CD4-positive, alpha-beta T cell (primary cell): Measurements from ENCODE around the gene ATP1A4. TPM values are rescaled to one million over a fixed set of nuclear protein-coding genes. Genes with fewer than 3 reads are reported as not detected.

Source experiments
- ATAC-seq: fragments of 200-7000 bp; cut with Tn5 transposase; one replicate; pipeline ENCODE4 v1.10.0; 2022; ENCODE audit warnings: mild to moderate bottlenecking; ENCODE audit not compliant: poor library complexity
- CTCF ChIA-PET: fragments of 350-600 bp; sonication (Branson Sonifier 250); formaldehyde crosslinking; loops from one replicate; lab custom pipeline; 2021; ENCODE audit warnings: antibody characterized with exemption, inconsistent platforms; lab: Charles Lee
- POLR2A ChIA-PET: fragments of 350-600 bp; sonication (Branson Sonifier 250); formaldehyde crosslinking; loops from one replicate; lab custom pipeline; 2021; ENCODE audit warnings: antibody characterized with exemption, inconsistent platforms; lab: Charles Lee
- DNase-seq, 14 experiments: peaks; one replicate each; pipeline ENCODE4 v3.0.0-alpha.2; 2013 to 2020; ENCODE audit warnings: mixed read lengths in 2 of 14
- H3K27ac ChIP-seq, 2 donors: one replicate each; pipeline versions ENCODE4 v1.5.1 to v1.7.0; 2013; ENCODE audit warnings: low read length in 2 of 2, low read depth in 1 of 2, mild to moderate bottlenecking in 1 of 2
- H3K27me3 ChIP-seq, 2 experiments: 1 replicate in 1 of 2; 2 replicates in 1 of 2; pipeline versions ENCODE4 v1.6.1 to v1.7.0; 2013; ENCODE audit warnings: low read length in 2 of 2, control low read depth in 1 of 2, mild to moderate bottlenecking in 1 of 2, moderate library complexity in 1 of 2; ENCODE audit not compliant: insufficient read depth in 2 of 2, control insufficient read depth in 1 of 2
- H3K36me3 ChIP-seq: one replicate; pipeline ENCODE4 v1.6.1; 2013; ENCODE audit warnings: low read length, control low read depth; ENCODE audit not compliant: insufficient read depth
- H3K4me1 ChIP-seq: one replicate; pipeline ENCODE4 v1.6.1; 2013; ENCODE audit warnings: low read length, control low read depth; ENCODE audit not compliant: insufficient read depth
- H3K4me3 ChIP-seq: one replicate; pipeline ENCODE4 v1.5.1; 2013; ENCODE audit warnings: mild to moderate bottlenecking, low read length, moderate library complexity
- H3K9me3 ChIP-seq, 2 experiments: 1 replicate in 1 of 2; 2 replicates in 1 of 2; pipeline versions ENCODE4 v1.6.1 to v1.7.0; 2013; ENCODE audit warnings: low read length in 2 of 2, mild to moderate bottlenecking in 2 of 2, control low read depth in 1 of 2, moderate library complexity in 1 of 2; ENCODE audit not compliant: control insufficient read depth in 1 of 2, insufficient read depth in 1 of 2
- H3K27ac Mint-ChIP-seq: one replicate; pipeline ENCODE4 v1.8.0; 2020; ENCODE audit warnings: mixed read lengths
- H3K27me3 Mint-ChIP-seq: one replicate; pipeline ENCODE4 v1.8.0; 2021; ENCODE audit warnings: mixed read lengths
- H3K36me3 Mint-ChIP-seq: one replicate; pipeline ENCODE4 v1.8.0; 2021; ENCODE audit warnings: low read depth, mixed read lengths
- H3K4me1 Mint-ChIP-seq: one replicate; pipeline ENCODE4 v1.8.0; 2021; ENCODE audit warnings: low read depth, mixed read lengths
- H3K4me3 Mint-ChIP-seq: one replicate; pipeline ENCODE4 v1.8.0; 2020; ENCODE audit warnings: mild to moderate bottlenecking, mixed read lengths
- H3K9me3 Mint-ChIP-seq: one replicate; pipeline ENCODE4 v1.8.0; 2020; ENCODE audit warnings: mixed read lengths
- intact Hi-C, 2 experiments: fragments of 100-400 bp; cut with DNase I in 1 of 2; cut with micrococcal nuclease in 1 of 2; formaldehyde crosslinking; loops; one replicate each; pipeline versions ENCODE4 v1.15.1 to v1.9.0; 2023 to 2025; cut with DNase I, micrococcal nuclease
- total RNA-seq, 174 experiments: library from RNA in 2 of 174; stranded (reverse) in 2 of 174; gene quantifications; one replicate each; pipeline ENCODE4 v1.2.3 and lab custom pipeline; 2021 to 2026
- TF ChIP-seq, protein P1 (sequence below): fragments of 200-600 bp; IDR thresholded peaks from one replicate; pipeline ENCODE4 v1.8.0; 2022; ENCODE audit warnings: antibody characterized with exemption, mild to moderate bottlenecking

The ATP1A4 gene
- total RNA-seq, 2 experiments from 2014 or later: 0.22 TPM; not detected in 1

DNA sequence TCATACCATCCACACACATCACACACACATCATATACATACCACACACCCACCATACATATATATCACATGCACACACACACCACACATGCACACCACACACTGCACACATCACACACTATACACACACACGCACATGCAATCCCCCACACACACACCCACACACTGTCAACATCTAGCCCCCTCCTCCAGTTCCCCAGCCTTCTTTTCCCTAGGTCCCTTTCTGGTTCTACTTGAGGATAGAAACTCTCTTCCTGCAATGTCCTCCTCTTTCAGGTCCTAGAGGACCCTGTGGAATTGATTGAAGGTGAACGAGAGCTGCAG is 43.3 kb downstream of the ATP1A4 start:
- Mint-ChIP-seq H3K4me3 (no peak overlapping the region), H3K4me1 (no peaks in the 10 kb centered on the region), H3K27ac (no peak overlapping the region), H3K9me3 (no peaks in the 10 kb centered on the region), H3K36me3 (no peaks in the 10 kb centered on the region), H3K27me3 (no peaks in the 10 kb centered on the region)
- ChIA-PET POLR2A (interaction anchor here (1.6 kb wide), 1 partner anchor 97 kb away, joined by 5 read pairs; no protein-coding TSS in a partner anchor), CTCF (interaction anchor here (0.7 to 1.7 kb wide), 2 partner anchors 23 to 57 kb away, joined by 3 to 6 read pairs; no protein-coding TSS in a partner anchor)
- no peak for DNase-seq
- TF ChIP-seq, protein P1, sequence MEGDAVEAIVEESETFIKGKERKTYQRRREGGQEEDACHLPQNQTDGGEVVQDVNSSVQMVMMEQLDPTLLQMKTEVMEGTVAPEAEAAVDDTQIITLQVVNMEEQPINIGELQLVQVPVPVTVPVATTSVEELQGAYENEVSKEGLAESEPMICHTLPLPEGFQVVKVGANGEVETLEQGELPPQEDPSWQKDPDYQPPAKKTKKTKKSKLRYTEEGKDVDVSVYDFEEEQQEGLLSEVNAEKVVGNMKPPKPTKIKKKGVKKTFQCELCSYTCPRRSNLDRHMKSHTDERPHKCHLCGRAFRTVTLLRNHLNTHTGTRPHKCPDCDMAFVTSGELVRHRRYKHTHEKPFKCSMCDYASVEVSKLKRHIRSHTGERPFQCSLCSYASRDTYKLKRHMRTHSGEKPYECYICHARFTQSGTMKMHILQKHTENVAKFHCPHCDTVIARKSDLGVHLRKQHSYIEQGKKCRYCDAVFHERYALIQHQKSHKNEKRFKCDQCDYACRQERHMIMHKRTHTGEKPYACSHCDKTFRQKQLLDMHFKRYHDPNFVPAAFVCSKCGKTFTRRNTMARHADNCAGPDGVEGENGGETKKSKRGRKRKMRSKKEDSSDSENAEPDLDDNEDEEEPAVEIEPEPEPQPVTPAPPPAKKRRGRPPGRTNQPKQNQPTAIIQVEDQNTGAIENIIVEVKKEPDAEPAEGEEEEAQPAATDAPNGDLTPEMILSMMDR: no peak
- intact Hi-C loops: loop anchor here (5.0 to 10.0 kb wide), 3 partner anchors 92 to 413 kb away; no protein-coding TSS in a partner anchor
- Histone ChIP-seq H3K27ac (no peak overlapping the region), H3K4me1 (peaks cover 7% of the 10 kb centered on the region), H3K9me3 (no peaks in the 10 kb centered on the region), H3K36me3 (no peaks in the 10 kb centered on the region), H3K27me3 (no peaks in the 10 kb centered on the region), H3K4me3 (no peak overlapping the region)
- ATAC-seq: no peak

DNA sequence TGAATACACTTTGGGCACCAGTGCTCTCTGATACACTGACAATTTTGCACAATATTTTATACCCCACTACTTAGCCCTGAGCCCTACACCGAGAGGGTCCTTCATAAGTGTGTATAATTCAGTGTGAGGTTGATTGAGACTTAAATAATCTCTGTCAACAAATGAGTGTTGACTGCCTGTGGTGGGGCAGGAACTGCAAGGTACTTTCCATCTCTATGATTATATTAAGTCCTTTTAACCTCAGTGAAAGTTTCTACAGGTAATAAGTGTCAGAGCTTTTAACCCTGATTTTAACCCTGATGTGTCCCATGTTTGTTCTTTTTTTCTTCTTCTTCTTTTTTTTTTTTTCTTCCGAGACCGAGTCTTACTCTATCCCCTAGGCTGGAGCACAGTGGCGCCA is 44.7 kb downstream of the ATP1A4 start:
- H3K36me3 Mint-ChIP-seq: no peaks in the 10 kb centered on the region
- H3K36me3 ChIP-seq: no peaks in the 10 kb centered on the region
- no peak overlapping the region for H3K27ac Mint-ChIP-seq
- ChIA-PET CTCF (interaction anchor here (1.7 kb wide), 1 partner anchor 56 kb away, joined by 6 read pairs; no protein-coding TSS in a partner anchor), POLR2A (interaction anchor here (1.6 kb wide), 1 partner anchor 95 kb away, joined by 5 read pairs; no protein-coding TSS in a partner anchor)
- peaks cover 7% of the 10 kb centered on the region for H3K4me1 ChIP-seq
- intact Hi-C loops: loop anchor here in 1 of 2 experiments (10.0 kb wide), 1 partner anchor 409 kb away; no protein-coding TSS in a partner anchor
- TF ChIP-seq, protein P1: no peak
- no peak for DNase-seq
- H3K27me3 Mint-ChIP-seq: no peaks in the 10 kb centered on the region
- ATAC-seq: no peak
- no peaks in the 10 kb centered on the region for H3K9me3 ChIP-seq
- no peaks in the 10 kb centered on the region for H3K27me3 ChIP-seq
- no peaks in the 10 kb centered on the region for H3K4me1 Mint-ChIP-seq
- H3K9me3 Mint-ChIP-seq: no peaks in the 10 kb centered on the region
- no peak overlapping the region for H3K27ac ChIP-seq
- no peak overlapping the region for H3K4me3 ChIP-seq
- H3K4me3 Mint-ChIP-seq: no peak overlapping the region

DNA sequence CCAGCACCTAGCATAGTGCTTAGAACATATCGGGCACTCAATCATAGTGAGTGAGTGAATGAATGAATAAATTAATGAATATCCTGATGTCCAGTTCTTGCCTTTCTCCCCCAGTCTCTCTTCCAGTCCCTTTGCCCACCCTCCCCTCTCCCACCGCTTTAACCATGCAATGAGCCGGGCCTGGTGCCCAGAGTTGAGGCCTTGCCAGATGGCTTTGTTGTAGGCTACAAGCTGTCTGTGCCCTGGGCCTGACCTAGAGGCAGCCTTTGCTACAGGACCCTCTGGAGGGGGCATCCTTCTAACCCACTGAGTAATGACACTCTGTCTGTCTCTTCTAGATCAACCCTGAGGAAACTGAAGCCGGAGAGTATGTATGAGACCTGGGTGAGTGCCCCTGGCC is 45.8 kb downstream of the ATP1A4 start:
- H3K4me1 ChIP-seq: peaks cover 7% of the 10 kb centered on the region
- Mint-ChIP-seq H3K4me1 (no peaks in the 10 kb centered on the region), H3K9me3 (no peaks in the 10 kb centered on the region), H3K36me3 (no peaks in the 10 kb centered on the region), H3K4me3 (no peak overlapping the region), H3K27ac (no peak overlapping the region), H3K27me3 (no peaks in the 10 kb centered on the region)
- no peaks in the 10 kb centered on the region for H3K27me3 ChIP-seq
- no peaks in the 10 kb centered on the region for H3K9me3 ChIP-seq
- CTCF ChIA-PET: no interaction called here
- DNase-seq (no peak), ATAC-seq (no peak)
- H3K4me3 ChIP-seq: no peak overlapping the region
- TF ChIP-seq, protein P1: no peak
- no peaks in the 10 kb centered on the region for H3K36me3 ChIP-seq
- POLR2A ChIA-PET: no interaction called here
- intact Hi-C loops: loop anchor here in 1 of 2 experiments (10.0 kb wide), 1 partner anchor 408 kb away; no protein-coding TSS in a partner anchor
- H3K27ac ChIP-seq: no peak overlapping the region
